ENCODE results near the gene POP4. TPM values are rescaled to one million over a fixed set of nuclear protein-coding genes. Genes with fewer than 3 reads are reported as not detected.
A peak's percentile ranks its signal among the peaks of the same experiment; 100 is the strongest.

Gene POP4
- total RNA-seq, 1 donor from 2014 or later, result 46.2 TPM

DNA sequence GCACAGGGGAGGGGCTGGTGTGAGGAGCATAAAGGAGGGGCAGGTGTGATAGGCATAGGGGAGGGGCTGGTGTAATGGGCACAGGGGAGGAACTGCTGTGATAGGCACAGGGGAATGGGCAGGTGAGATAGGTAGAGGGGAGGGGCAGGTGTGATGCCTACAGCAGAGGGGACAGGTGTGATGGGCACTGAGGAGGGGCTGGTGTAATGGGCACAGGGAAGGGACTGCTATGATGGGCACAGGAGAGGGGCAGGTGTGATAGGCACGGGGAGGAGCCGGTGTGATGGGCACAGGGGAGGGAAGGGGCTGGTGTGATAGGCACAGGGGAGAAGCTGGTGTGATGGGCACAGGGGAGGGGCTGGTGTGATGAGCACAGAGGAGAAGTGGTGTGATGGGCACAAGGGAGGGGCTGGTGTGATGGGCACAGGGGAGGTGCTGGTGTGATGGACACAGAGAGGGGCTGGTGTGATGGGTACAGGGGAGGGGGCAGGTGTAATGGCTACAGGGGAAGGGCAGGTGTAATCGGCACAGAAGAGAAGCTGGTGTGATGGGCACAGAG is 39.5 kb upstream of the POP4 start:
- Mint-ChIP-seq H3K4me3 (no peak overlapping the region), H3K27me3 (ENCODE audit: low read depth) (peaks cover 76% of the 10 kb centered on the region), H3K36me3 (no peaks in the 10 kb centered on the region), H3K9me3 (no peaks in the 10 kb centered on the region), H3K4me1 (no peaks in the 10 kb centered on the region), H3K27ac (no peak overlapping the region)
- DNase-seq (ENCODE audit: low spot score in 2 of 2, unreplicated experiment in 2 of 2), result peak in 1 of 2 experiments; percentile 22
- TF ChIP-seq, protein P1, sequence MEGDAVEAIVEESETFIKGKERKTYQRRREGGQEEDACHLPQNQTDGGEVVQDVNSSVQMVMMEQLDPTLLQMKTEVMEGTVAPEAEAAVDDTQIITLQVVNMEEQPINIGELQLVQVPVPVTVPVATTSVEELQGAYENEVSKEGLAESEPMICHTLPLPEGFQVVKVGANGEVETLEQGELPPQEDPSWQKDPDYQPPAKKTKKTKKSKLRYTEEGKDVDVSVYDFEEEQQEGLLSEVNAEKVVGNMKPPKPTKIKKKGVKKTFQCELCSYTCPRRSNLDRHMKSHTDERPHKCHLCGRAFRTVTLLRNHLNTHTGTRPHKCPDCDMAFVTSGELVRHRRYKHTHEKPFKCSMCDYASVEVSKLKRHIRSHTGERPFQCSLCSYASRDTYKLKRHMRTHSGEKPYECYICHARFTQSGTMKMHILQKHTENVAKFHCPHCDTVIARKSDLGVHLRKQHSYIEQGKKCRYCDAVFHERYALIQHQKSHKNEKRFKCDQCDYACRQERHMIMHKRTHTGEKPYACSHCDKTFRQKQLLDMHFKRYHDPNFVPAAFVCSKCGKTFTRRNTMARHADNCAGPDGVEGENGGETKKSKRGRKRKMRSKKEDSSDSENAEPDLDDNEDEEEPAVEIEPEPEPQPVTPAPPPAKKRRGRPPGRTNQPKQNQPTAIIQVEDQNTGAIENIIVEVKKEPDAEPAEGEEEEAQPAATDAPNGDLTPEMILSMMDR (IDR thresholded peaks at IDR 0.05; ENCODE audit: unreplicated experiment), result no peak

DNA sequence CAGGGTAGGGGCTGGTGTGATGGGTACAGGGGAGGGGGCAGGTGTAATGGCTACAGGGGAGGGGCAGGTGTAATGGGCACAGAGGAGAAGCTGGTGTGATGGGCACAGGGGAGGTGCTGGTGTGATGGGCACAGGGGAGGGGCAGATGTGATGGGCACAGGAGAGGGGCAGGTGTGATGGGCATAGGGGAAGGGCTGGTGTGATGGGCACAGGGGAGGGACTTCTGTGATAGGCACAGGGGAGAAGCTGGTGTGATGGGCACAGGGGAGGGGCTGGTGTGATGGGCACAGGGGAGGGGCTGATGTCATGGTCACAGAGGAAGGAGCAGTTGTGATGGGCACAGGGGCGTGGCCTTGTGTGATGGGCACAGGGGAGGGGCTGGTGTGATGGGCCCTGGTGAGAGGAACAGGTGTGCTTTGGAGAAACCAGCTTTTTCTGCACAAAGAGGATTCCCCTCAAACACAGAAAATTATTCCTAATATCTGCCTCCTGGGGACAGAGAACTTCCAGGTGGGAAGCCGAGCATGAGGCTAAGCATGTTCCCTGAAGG is 38.6 kb upstream of the POP4 start:
- no peaks in the 10 kb centered on the region for H3K4me1 Mint-ChIP-seq
- H3K27me3 Mint-ChIP-seq (ENCODE audit: low read depth), result peaks cover 77% of the 10 kb centered on the region
- no peak overlapping the region for H3K4me3 Mint-ChIP-seq
- TF ChIP-seq, protein P1 (IDR thresholded peaks at IDR 0.05; ENCODE audit: unreplicated experiment), result no peak
- H3K9me3 Mint-ChIP-seq, result no peaks in the 10 kb centered on the region
- no peak overlapping the region for H3K27ac Mint-ChIP-seq
- H3K36me3 Mint-ChIP-seq, result no peaks in the 10 kb centered on the region
- DNase-seq (ENCODE audit: low spot score in 2 of 2, unreplicated experiment in 2 of 2), result peak in 1 of 2 experiments; percentile 5

- DNase-seq (ENCODE audit: low spot score in 2 of 2, unreplicated experiment in 2 of 2), result peak in 1 of 2 experiments; percentile 22
- no peaks in the 10 kb centered on the region for H3K9me3 Mint-ChIP-seq
- H3K4me3 Mint-ChIP-seq, result no peak overlapping the region
- H3K27ac Mint-ChIP-seq, result no peak overlapping the region
- H3K27me3 Mint-ChIP-seq (ENCODE audit: low read depth), result peaks cover 77% of the 10 kb centered on the region
- no peaks in the 10 kb centered on the region for H3K36me3 Mint-ChIP-seq
- TF ChIP-seq, protein P1 (IDR thresholded peaks at IDR 0.05; ENCODE audit: unreplicated experiment), result no peak
- H3K4me1 Mint-ChIP-seq, result no peaks in the 10 kb centered on the region
Measured at GRCh38 chr19:29568036-29569025, 37.8 kb upstream of the POP4 start.

- H3K27ac Mint-ChIP-seq, result no peak overlapping the region
- no peak overlapping the region for H3K4me3 Mint-ChIP-seq
- DNase-seq (ENCODE audit: low spot score in 2 of 2, unreplicated experiment in 2 of 2), result peak in 1 of 2 experiments; percentile 11
- H3K9me3 Mint-ChIP-seq, result no peaks in the 10 kb centered on the region
- H3K4me1 Mint-ChIP-seq, result no peaks in the 10 kb centered on the region
- H3K36me3 Mint-ChIP-seq, result no peaks in the 10 kb centered on the region
- TF ChIP-seq, protein P1 (IDR thresholded peaks at IDR 0.05; ENCODE audit: unreplicated experiment), result no peak
- peaks cover 78% of the 10 kb centered on the region for H3K27me3 Mint-ChIP-seq (ENCODE audit: low read depth)
Measured at GRCh38 chr19:29569038-29569911, 36.8 kb upstream of the POP4 start.

DNA sequence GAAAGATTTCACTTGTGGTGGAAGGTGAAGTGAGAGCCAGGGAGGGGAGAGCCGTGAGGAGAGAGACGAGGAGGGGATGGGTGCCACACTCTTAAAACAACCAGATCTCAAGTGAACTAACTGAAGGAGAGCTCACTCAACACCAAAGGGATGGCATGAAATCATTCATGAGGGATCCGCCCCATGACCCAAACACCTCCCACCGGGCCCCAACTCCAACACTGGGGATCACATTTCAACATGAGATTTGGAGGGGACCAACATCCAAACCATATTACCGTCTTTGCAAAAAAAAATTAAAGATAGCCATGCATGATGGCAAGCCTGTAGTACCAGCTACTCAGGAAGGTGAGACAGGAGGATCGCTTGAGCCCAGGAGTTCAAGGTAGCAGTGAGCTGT is 34.9 kb upstream of the POP4 start:
- Mint-ChIP-seq H3K27ac (no peak overlapping the region), H3K4me3 (no peak overlapping the region), H3K27me3 (ENCODE audit: low read depth) (peaks cover 81% of the 10 kb centered on the region), H3K9me3 (no peaks in the 10 kb centered on the region), H3K4me1 (peaks cover 1% of the 10 kb centered on the region), H3K36me3 (no peaks in the 10 kb centered on the region)
- DNase-seq (ENCODE audit: low spot score in 2 of 2, unreplicated experiment in 2 of 2), result no peak
- TF ChIP-seq, protein P1 (IDR thresholded peaks at IDR 0.05; ENCODE audit: unreplicated experiment), result no peak
